ENCODE results near the gene CCDC69. TPM values are rescaled to one million over a fixed set of nuclear protein-coding genes. Genes with fewer than 3 reads are reported as not detected.

CCDC69 gene
- total RNA-seq, 1 donor from 2014 or later: 79.0 TPM

- TF ChIP-seq, protein P1, sequence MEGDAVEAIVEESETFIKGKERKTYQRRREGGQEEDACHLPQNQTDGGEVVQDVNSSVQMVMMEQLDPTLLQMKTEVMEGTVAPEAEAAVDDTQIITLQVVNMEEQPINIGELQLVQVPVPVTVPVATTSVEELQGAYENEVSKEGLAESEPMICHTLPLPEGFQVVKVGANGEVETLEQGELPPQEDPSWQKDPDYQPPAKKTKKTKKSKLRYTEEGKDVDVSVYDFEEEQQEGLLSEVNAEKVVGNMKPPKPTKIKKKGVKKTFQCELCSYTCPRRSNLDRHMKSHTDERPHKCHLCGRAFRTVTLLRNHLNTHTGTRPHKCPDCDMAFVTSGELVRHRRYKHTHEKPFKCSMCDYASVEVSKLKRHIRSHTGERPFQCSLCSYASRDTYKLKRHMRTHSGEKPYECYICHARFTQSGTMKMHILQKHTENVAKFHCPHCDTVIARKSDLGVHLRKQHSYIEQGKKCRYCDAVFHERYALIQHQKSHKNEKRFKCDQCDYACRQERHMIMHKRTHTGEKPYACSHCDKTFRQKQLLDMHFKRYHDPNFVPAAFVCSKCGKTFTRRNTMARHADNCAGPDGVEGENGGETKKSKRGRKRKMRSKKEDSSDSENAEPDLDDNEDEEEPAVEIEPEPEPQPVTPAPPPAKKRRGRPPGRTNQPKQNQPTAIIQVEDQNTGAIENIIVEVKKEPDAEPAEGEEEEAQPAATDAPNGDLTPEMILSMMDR (IDR thresholded peaks at IDR 0.05): no peak
- no peak for ATAC-seq
- DNase-seq: no peak
- Histone ChIP-seq H3K36me3 (peaks cover 59% of the 10 kb centered on the region), H3K27me3 (ENCODE audit: low read depth) (no peaks in the 10 kb centered on the region), H3K27ac (no peak overlapping the region), H3K9me3 (no peaks in the 10 kb centered on the region), H3K4me1 (no peaks in the 10 kb centered on the region), H3K4me3 (no peak overlapping the region)
- intact Hi-C loops (cut with DNase I): no loop called here
Observed at GRCh38 chr5:151186538-151186937, 37.4 kb downstream of the CCDC69 start.

- TF ChIP-seq, protein P1 (IDR thresholded peaks at IDR 0.05): no peak
Observed at GRCh38 chr5:151186052-151186451, 37.8 kb downstream of the CCDC69 start.

DNA sequence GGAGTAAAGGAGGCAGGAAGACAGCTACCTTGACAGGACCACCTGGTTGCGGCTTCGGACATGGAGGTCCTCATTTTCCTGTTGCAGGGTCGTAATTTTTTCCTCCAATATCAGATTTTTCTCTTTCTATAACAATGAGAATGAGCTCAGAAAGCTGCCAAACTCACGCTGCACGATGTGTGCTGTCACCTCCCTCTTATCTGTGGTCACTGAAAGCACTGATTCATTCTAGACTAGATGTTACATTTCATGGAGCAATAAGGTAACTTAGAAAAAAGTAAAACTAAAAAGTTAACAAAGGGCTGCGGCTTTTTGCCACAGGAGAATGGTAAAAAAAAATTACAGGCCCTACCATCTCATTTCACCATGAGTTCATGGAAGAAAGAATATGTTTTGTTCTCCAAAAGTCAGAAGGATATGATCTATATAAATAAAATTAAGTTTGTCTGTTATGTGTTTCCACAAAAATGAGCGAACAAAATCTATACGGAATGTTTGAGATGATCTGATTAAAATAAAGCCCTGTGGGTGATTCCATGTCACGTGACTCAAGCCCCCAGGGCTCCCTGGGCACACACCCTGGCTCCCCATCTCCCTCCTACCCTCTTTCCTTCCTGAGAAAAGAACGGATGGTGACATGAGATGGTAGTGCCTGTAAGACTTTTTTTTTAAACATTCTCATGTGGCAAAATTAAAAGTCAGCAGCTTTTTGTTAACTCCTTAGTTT lies 39.4 kb downstream of the CCDC69 start:
- ATAC-seq (no peak), DNase-seq (no peak)
- no peaks in the 10 kb centered on the region for H3K4me1 ChIP-seq
- TF ChIP-seq, protein P1 (IDR thresholded peaks at IDR 0.05): no peak
- H3K36me3 ChIP-seq: peaks cover 65% of the 10 kb centered on the region
- H3K27ac ChIP-seq: no peak overlapping the region
- no peak overlapping the region for H3K4me3 ChIP-seq
- no peaks in the 10 kb centered on the region for H3K27me3 ChIP-seq (ENCODE audit: low read depth)
- intact Hi-C loops (cut with DNase I): no loop called here
- H3K9me3 ChIP-seq: no peaks in the 10 kb centered on the region

More at GRCh38 chr5:151186052-151186451, 37.8 kb downstream of the CCDC69 start:
- H3K27me3 ChIP-seq (ENCODE audit: low read depth): no peaks in the 10 kb centered on the region
- H3K27ac ChIP-seq: no peak overlapping the region
- no peaks in the 10 kb centered on the region for H3K4me1 ChIP-seq
- H3K36me3 ChIP-seq: peaks cover 64% of the 10 kb centered on the region
- no peak for ATAC-seq
- intact Hi-C loops (cut with DNase I): no loop called here
- no peaks in the 10 kb centered on the region for H3K9me3 ChIP-seq
- H3K4me3 ChIP-seq: no peak overlapping the region
- no peak for DNase-seq

- Histone ChIP-seq H3K36me3 (peaks cover 69% of the 10 kb centered on the region), H3K4me3 (no peak overlapping the region), H3K4me1 (no peaks in the 10 kb centered on the region), H3K9me3 (no peaks in the 10 kb centered on the region), H3K27me3 (ENCODE audit: low read depth) (no peaks in the 10 kb centered on the region), H3K27ac (no peak overlapping the region)
- intact Hi-C loops (cut with DNase I): no loop called here
- DNase-seq (no peak), ATAC-seq (no peak)
- TF ChIP-seq, protein P1 (IDR thresholded peaks at IDR 0.05): no peak
Observed at GRCh38 chr5:151183456-151184245, 40.2 kb downstream of the CCDC69 start.

- H3K27me3 ChIP-seq (ENCODE audit: low read depth): no peaks in the 10 kb centered on the region
- ATAC-seq (no peak), DNase-seq (no peak)
- H3K36me3 ChIP-seq: peaks cover 71% of the 10 kb centered on the region
- no peak overlapping the region for H3K4me3 ChIP-seq
- H3K9me3 ChIP-seq: no peaks in the 10 kb centered on the region
- no peaks in the 10 kb centered on the region for H3K4me1 ChIP-seq
- no peak overlapping the region for H3K27ac ChIP-seq
- intact Hi-C loops (cut with DNase I): no loop called here
- TF ChIP-seq, protein P1 (IDR thresholded peaks at IDR 0.05): no peak
Observed at GRCh38 chr5:151182976-151183375, 40.9 kb downstream of the CCDC69 start.
